ELR (cell line): ENCODE results near the gene SLC6A9.

Source experiments
- DNase-seq: peaks from one replicate; pipeline ENCODE4 v3.0.0-alpha.2; 2015; ENCODE audit warnings: low read depth

Gene SLC6A9

DNA sequence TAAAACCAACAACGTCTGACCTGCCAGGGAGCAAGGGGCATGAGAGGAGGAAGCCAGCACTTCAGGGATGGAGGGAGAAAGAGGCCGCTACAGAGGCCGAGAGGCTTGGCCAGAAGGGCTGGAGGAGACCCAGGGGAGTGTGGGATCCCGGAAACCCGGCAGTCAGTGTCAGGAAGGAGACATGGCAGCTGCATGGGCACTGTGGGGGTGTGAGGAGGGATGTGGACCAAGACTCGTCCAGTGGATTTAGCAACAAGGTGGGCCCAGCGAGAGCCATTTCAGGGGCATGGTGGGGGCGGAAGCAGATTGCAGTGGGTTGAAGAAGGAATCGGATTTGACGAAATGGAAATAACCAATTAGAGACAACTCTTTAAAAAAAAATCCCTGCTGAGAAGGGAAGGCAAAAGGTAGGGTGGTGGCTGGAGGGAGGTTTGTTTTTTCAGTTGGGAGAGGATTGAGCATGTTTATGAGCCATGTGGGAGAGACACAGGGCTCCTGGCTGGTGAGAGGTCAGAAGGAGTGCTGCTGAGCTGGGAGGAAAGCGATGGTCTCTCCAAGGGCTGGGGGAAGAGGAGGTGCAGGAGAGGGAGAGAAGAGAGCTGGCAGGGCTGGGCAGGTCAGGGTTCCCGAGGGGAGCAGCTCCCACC lies 47.9 kb downstream of the SLC6A9 start:
- no peak for DNase-seq

DNA sequence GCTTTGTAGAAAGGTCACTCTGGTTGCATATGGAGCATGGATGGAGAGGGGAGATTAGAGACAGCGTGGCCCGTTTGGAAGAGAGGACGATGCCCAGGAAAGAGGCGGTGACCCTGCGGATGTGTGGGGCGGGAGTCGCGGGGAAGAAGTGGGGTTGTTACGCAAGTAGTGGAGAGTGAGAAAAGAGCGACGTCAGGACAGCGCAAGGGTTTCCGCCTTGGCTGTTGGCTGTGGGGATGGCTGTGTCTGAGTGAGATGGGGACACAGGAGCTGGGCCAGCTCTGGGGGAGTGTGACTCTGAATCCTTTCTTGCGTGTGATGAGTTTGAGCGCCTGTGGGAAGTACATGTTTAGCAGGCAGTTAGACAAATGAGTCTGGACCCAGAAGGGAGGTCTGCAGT lies 48.5 kb downstream of the SLC6A9 start:
- DNase-seq: no peak

DNA sequence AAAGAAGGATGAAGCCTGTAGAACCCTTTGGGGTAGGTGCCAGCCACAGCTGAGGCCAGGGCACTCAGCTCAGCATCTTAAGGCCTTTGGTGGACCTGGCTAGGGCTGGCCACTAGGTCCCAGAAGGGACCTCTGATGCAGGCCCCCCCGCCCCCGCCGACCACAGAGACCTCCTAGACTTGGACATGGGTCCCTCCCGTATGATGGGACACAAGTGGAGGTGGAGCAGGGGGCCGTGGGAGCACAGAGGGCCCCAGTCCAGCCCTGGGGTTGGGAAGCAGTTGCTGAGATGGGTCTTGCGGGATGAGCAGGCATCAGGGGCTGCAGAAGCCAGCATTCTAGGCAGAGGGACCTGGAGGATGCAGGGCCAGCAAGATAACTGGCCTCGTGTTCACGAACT lies 49.0 kb downstream of the SLC6A9 start:
- DNase-seq: no peak

DNA sequence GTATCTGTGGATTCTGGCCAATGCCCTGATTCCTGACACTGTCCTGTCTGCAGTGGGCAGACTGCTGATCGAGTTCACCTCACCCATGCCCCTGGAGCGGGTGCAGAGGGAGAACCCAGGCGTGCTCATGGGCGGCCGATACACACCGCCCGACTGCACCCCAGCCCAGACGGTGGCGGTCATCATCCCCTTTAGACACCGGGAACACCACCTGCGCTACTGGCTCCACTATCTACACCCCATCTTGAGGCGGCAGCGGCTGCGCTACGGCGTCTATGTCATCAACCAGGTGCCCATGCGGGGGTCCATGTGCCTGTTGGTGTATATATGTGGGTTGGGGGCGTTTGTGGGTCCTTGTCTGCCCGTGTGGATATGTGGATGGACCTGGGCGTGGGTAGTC lies 49.6 kb downstream of the SLC6A9 start:
- no peak for DNase-seq

DNA sequence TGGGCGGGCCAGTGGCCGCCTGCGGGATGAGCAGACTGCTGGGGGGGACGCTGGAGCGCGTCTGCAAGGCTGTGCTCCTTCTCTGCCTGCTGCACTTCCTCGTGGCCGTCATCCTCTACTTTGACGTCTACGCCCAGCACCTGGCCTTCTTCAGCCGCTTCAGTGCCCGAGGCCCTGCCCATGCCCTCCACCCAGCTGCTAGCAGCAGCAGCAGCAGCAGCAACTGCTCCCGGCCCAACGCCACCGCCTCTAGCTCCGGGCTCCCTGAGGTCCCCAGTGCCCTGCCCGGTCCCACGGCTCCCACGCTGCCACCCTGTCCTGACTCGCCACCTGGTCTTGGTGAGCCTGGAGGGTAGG lies 50.1 kb downstream of the SLC6A9 start:
- no peak for DNase-seq

DNA sequence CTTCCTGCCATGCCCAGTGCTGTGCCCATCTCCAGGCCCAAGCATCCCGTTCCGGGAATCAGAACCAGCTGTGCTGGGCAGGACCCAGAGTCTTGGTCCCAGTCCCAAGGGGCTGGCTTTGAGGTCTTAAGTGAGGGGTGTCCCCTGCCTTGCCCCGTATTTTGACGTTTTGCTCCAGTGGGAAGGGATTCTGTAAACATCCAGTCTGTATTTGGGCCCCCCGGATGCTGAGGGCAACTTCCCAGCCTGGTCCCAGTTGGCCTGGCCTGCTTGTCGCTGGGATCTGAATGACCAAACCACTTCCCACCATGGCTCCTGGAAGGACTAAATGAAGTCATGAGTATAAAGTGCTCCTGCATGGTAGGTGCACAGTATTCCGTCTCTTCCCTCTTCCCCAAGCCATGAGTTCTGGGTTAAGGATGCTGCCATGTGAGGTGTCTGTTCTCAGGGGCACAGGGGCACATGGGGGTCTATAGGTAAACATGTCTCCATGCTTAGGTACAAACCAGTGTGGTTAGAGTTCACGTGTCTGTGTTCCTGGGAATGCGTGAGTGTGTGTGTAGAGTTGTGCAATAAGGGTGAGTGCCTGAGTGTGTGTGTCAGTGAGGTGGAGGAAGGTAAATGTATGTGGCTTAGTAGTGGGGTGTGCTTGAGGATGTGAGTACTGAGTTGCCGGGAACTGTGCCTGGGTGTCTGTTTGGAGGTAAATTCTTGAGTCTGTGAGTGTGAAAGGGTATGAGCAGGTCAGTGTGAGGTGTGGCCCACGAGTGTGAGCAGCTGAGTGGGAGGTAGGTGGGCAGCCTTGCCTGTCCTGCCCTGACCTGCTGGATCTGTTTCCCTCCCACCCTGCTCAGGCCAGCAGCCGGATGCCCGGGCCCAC lies 50.8 kb downstream of the SLC6A9 start:
- DNase-seq: peak; percentile 64

DNA sequence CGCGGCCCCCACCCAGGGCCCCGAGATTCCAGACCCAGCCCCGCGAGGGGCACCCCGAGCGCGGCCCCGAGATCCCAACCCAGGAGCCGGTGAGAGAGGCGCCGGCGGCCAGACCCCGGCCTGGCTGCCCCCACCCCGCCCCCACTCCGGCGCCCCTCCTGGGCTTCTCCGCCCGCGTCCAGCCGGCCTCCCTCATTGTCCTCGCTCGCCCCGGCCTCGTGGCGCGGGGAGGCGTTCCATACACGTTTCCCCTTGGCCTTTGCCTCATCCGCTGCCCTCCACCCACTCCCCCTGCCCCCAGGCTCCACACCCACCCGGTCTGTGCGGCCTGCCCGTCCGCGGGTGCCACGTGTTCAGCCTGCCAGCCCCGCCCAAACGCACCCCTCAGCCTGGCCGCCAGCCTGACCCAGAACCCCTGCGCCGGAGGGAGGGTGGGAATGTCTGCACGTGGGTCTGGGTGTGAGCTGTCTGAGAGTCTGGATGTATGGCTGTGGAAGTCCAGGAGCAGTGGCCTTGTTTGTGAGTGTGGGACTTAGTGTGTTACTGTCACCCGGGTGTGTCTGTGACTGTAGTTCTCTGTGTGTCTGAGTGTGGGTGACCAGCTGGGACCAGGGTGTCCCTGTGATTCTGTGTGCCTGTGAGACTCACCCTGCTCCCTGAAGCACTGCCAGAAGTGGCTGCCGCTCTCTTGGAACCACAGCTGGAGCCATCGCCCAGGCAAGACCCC lies 51.6 kb downstream of the SLC6A9 start:
- DNase-seq: peak; percentile 79

DNA sequence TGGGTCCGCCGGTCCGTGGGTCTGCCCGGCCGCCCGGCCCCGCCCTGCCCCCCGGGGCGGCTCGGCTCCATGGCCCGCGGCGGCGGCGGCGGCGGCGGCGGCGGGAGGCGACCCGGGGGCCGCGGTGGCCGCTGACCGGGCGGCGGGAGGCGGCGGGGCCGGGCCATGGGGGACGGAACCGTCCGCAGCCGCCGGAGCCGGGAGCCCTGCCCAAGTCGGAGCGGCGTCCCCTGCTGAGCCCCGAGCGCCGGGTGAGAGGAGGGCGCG lies 52.1 kb downstream of the SLC6A9 start:
- DNase-seq: no peak

DNA sequence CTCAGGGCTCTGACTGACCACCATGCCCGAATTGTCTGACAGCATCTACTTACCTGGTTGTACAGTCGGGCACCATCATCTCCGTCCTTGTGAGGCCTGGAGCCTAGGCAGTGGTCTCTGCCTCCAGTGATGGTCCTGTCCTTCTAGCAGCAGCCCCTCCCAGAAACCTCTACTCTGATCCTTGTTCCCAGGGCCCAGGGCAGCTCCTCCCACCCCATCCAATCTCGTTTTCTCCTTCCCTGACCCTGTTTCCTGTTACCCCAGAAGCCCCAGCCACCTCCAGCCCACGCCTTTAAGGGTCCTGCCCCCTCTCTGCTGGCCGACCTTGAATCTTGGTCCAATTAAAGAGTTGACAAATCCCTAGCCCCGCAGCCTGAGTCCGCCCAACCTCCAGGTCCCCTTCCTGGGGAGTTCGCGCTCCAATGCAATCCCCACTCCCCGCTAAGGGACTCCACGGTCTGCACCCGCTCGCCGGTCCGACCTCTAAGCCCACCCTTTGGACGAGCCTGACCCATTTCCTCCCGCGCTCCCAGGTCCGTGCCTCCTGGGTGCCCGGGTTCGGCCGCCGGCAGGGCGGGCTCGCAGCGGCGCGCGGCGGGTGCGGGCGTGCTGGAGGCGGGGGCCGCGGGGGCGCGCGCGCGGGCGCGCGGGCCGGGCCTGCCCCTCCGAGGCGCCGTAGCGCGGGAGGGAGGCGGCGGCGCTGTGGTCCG lies 52.6 kb downstream of the SLC6A9 start, which contains the start of gene B4GALT2:
Gene B4GALT2, plus strand, starts transcription at position 660 of the 710 bp plus-strand sequence. CDS start 1,951 bp downstream, outside the sequence.
- peak; percentile 62 for DNase-seq

DNA sequence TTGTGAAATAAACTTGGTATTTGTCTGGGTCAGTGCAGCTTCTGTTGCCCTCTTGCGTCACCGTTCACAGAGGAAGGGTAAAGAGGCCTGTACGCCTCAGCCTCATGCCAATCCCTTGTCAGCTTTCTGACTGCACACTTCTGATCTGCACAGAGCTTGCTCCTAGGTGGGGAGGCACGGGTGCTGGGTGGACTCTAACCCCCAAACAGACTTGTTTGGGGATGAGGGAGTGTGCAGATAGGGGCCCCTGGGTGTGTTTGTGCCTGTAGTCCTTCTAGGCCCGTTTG lies 53.1 kb downstream of the SLC6A9 start:
- DNase-seq: no peak

DNA sequence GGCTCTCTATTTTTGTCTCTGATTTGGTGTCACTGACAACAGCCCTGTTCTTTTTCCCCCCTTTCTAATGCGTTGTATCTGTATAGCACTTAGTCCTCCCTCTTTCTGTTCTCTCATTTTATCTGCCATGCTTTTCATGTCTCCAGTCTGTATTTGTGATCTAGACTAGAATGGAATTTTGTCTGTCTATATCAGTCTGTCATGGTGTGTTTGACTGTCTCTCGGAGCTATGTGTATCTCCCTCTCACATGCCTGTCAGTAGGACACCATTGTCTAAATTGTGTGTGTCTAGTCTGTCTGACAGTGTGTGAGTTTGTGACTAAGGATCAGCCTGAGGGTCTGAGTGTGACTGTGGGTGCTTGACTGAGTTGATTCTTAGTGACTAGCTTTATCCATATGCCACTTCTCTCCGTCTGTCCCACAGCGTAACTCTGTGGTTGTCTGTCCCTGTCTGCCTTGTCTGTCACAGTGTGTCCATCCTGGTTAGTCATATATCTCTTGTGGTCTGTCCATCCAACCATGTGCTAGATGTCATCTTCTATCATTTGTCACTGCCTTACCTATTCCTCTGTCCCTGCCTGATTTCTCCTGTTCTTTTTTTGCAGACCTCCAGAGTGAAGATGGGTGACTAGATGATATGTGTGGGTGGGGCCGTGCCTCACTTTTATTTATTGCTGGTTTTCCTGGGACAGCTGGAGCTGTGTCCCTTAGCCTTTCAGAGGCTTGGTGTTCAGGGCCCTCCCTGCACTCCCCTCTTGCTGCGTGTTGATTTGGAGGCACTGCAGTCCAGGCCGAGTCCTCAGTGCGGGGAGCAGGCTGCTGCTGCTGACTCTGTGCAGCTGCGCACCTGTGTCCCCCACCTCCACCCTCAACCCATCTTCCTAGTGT lies 53.6 kb downstream of the SLC6A9 start:
- no peak for DNase-seq

DNA sequence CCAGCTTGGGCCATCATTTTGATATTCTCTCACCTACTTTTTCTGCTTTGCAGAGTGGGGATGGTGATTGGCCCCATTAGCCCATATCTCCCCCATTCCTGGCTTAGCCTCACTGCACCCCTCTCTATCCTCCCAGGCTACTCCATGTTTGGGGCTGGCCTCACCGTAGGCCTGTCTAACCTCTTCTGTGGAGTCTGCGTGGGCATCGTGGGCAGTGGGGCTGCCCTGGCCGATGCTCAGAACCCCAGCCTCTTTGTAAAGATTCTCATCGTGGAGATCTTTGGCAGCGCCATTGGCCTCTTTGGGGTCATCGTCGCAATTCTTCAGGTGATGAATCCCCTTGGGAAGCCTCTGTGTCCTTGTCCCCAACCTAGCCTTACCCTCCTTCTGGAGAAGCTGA lies 54.4 kb downstream of the SLC6A9 start:
- no peak for DNase-seq

DNA sequence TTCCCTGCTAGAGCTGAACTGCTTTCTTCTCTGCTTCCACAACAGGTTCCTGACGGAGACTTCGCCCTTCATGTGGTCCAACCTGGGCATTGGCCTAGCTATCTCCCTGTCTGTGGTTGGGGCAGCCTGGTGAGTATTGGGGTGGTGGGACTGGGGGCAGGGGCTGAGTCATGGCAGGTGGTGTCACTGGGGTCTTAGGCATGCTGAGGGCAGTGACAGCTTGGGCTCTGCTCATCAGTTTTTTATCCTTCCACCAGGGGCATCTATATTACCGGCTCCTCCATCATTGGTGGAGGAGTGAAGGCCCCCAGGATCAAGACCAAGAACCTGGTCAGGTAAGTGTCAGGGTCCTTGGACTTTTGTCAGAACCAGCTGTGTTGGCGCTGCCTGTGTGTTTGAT lies 55.2 kb downstream of the SLC6A9 start:
- DNase-seq: peak; percentile 35

DNA sequence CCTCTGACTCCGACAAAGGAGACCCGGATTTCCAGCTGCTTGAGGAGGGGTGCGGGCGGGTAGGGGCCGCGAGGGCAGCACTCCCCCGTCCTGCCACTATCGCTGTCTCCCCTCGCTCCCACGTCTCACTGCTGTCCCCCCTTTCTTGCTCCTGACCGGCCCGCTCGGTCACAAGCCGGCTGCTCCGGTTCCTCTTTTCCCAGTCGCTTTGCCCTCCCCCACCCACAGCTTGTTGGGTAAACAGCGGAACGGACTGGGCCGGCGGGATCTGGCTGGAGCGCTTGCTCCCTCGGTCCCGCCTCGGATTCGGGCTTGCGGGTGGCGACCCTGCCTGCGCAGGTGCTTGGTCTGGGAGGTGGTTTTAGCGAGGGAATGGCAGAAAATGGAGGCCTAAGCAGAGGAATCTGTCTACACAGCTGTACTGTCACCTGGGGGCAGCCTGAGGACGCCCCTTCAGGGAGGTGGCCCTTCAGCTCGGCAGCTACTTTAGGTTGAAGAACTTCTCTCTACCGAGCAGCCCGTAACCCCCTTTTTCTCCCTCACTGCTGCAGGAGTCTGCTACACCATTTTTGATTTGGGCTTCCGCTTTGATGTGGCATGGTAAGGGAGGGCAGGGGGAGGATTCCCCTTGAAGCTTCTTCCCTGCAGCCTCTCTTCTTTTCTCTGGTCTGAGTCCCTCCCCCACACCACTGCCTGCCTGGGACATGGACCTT lies 55.9 kb downstream of the SLC6A9 start:
- peak; percentile 42 for DNase-seq

DNA sequence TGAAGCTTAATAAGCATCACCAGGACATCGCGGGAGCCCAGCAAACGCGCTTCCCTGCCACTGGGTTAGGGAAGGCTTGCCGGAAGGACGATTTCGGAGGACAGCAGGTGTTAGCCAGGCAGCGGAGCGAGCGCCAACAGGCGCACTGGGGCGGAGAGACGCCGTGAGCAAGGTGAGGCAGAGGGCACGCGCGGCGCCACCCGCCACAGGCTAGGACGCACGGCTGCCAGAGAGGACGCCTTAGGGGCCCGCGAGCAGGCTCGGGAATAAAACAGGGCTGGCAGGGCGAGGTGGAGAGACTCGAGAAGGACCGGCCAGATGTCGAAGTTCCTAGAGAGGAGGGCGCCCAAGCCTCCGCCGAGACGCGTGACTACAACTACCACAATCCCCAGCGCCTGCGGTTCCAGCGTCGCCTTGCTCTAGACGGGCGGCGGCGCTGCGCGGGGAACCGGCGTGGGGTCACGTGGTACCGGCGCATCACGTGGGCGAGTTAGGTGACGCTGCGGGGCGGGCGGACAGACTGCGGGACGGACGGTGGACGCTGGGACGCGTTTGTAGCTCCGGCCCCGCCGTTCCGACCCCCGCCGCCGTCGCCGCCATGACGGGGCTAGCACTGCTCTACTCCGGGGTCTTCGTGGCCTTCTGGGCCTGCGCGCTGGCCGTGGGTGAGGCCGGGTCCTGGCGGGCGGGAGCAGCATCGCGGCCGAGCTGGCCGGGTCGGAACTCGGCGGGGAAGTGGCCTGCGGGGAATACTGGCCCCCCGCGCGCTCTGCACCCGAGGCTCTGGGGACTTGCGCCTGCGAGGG lies 56.6 kb downstream of the SLC6A9 start, which contains the start of gene ATP6V0B:
Gene ATP6V0B, plus strand, starts transcription at position 518 of the 806 bp plus-strand sequence. Its CDS starts 81 bp downstream, at position 599.
- peak; percentile 97 for DNase-seq

DNA sequence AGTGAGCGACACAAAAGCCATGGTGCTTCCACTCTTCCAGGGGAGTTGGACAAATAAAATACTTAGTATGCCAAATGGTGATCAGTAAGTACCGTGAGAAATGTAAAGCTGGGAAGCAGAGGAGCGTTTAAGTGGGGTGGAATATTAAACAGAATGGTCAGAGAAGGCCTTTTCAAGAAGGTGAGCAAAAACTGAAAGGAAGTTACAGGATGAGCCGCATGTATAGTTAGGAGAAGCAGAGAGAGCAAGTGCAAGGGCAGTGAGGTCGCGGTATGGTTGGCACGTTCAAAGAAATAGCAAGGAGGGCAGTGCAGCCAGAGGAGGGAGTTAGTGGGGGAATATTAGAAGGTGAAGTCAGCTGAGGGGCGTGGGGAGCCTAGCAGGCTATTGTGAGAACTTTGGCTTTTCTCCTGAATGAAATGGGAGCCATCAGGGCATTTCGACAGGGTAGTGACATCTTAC lies 57.2 kb downstream of the SLC6A9 start:
- peak; percentile 32 for DNase-seq

DNA sequence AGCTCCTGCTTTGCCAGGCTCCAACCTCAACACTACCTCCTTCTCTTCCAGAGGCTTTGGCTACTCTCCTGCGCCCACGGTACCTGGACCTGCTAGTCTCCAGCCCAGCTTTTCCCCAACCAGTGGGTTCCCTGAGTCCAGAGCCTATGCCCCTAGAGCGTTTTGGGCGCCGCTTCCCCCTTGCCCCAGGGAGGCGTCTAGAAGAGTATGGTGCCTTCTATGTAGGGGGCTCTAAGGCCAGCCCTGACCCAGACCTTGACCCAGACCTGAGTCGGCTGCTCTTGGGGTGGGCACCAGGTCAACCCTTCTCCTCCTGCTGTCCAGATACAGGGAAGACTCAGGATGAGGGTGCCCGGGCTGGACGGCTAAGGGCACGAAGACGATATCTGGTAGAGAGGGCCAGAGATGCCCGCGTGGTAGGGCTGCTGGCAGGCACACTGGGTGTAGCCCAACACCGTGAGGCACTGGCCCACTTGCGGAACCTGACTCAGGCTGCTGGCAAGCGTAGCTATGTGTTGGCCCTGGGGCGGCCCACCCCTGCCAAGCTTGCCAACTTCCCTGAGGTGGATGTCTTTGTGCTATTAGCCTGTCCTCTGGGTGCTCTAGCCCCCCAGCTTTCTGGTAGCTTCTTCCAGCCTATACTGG lies 59.8 kb downstream of the SLC6A9 start:
- DNase-seq: no peak

DNA sequence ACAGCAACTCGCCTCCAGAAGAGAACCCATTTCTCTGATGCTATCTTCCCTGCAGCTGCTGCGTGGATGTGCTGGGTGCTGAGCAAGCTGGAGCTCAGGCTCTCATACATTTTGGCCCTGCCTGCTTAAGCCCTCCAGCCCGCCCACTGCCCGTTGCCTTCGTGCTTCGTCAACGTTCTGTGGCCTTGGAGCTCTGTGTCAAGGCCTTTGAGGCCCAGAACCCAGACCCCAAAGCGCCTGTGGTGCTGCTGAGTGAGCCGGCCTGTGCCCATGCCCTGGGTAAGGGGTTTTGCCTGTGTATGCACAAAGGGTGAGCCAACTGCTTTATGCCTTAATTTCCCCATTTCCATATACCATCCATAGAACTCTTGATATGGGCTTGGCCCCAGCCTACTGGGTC lies 60.4 kb downstream of the SLC6A9 start:
- no peak for DNase-seq

DNA sequence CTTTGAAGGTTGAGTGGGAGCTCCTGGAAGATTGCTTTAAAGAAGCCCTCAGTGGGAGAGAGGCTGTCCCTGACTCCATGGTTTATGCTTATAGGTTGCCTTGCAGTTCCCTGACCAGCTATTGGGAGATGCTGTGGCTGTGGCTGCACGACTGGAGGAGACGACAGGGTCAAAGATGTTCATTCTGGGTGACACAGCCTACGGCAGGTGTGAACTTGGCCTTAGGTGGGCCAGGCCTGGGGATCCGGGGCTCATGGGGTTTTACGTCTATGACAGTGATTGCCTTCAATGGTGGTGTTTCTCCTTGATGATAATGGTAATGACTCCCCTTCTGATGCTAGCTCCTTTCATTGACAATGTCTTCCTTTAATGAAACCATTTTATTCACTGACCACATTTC lies 60.8 kb downstream of the SLC6A9 start:
- no peak for DNase-seq
